Naive thymus-derived CD4-positive, alpha-beta T cell (primary cell): ENCODE data around the gene CIPC. TPM values are rescaled to one million over a fixed set of nuclear protein-coding genes. Genes with fewer than 3 reads are reported as not detected.

Source experiments
- ATAC-seq: fragments of 150-1000 bp; cut with Tn5 transposase; 2 replicates; pipeline ENCODE4 v1.10.0; 2021; ENCODE audit warnings: mild to moderate bottlenecking, moderate library complexity
- CTCF ChIA-PET: fragments of 350-600 bp; sonication (Branson Sonifier 250); formaldehyde crosslinking; loops from one replicate; lab custom pipeline; 2021; ENCODE audit warnings: antibody characterized with exemption; lab: Charles Lee
- POLR2A ChIA-PET: fragments of 350-600 bp; sonication (Branson Sonifier 250); formaldehyde crosslinking; loops from one replicate; lab custom pipeline; 2021; ENCODE audit warnings: antibody characterized with exemption, inconsistent platforms; lab: Charles Lee
- DNase-seq, 9 donors: peaks; one replicate each; pipeline versions ENCODE4 v3.0.0 to v3.0.0-alpha.2; 2020 to 2022; ENCODE audit warnings: mixed read lengths in 1 of 9
- H3K27ac ChIP-seq: one replicate; pipeline ENCODE4 v1.7.0; 2013; ENCODE audit warnings: mild to moderate bottlenecking, low read depth, low read length, moderate library complexity
- H3K27me3 ChIP-seq, 2 donors: one replicate each; pipeline ENCODE4 v1.7.0; 2013; ENCODE audit warnings: low read length in 2 of 2, mild to moderate bottlenecking in 2 of 2, moderate library complexity in 2 of 2; ENCODE audit not compliant: control insufficient read depth in 2 of 2, insufficient read depth in 2 of 2
- H3K36me3 ChIP-seq, 3 experiments: 1 replicate in 2 of 3; 2 replicates in 1 of 3; pipeline ENCODE4 v1.7.0; 2013; ENCODE audit warnings: low read length in 3 of 3, mild to moderate bottlenecking in 3 of 3, moderate library complexity in 1 of 3; ENCODE audit not compliant: insufficient read depth in 3 of 3, control insufficient read depth in 2 of 3
- H3K4me1 ChIP-seq, 2 donors: one replicate each; pipeline ENCODE4 v1.7.0; 2013; ENCODE audit warnings: low read length in 2 of 2, mild to moderate bottlenecking in 2 of 2, moderate library complexity in 1 of 2; ENCODE audit not compliant: control insufficient read depth in 2 of 2, insufficient read depth in 2 of 2
- H3K4me3 ChIP-seq: 2 replicates; pipeline ENCODE4 v1.7.0; 2013; ENCODE audit warnings: mild to moderate bottlenecking, low read length
- H3K9me3 ChIP-seq, 3 experiments: 1 replicate in 2 of 3; 2 replicates in 1 of 3; pipeline ENCODE4 v1.7.0; 2013; ENCODE audit warnings: low read length in 3 of 3; ENCODE audit not compliant: control insufficient read depth in 2 of 3
- H3K27ac Mint-ChIP-seq, 9 donors: one replicate each; pipeline ENCODE4 v1.8.0; 2020 to 2022; ENCODE audit warnings: mixed read lengths in 9 of 9, mild to moderate bottlenecking in 8 of 9, moderate library complexity in 5 of 9, inconsistent platforms in 2 of 9
- H3K27me3 Mint-ChIP-seq, 5 donors: one replicate each; pipeline ENCODE4 v1.8.0; 2021 to 2022; ENCODE audit warnings: mixed read lengths in 5 of 5, mild to moderate bottlenecking in 1 of 5
- H3K36me3 Mint-ChIP-seq, 5 donors: one replicate each; pipeline ENCODE4 v1.8.0; 2020 to 2022; ENCODE audit warnings: mixed read lengths in 5 of 5, mild to moderate bottlenecking in 3 of 5, inconsistent platforms in 1 of 5
- H3K4me1 Mint-ChIP-seq, 7 donors: one replicate each; pipeline ENCODE4 v1.8.0; 2020 to 2022; ENCODE audit warnings: mixed read lengths in 7 of 7, mild to moderate bottlenecking in 3 of 7, inconsistent platforms in 1 of 7
- H3K4me3 Mint-ChIP-seq, 10 donors: one replicate each; pipeline ENCODE4 v1.8.0; 2020 to 2022; ENCODE audit warnings: mild to moderate bottlenecking in 10 of 10, mixed read lengths in 10 of 10, moderate library complexity in 6 of 10, inconsistent platforms in 2 of 10
- H3K9me3 Mint-ChIP-seq, 11 donors: one replicate each; pipeline ENCODE4 v1.8.0; 2020 to 2022; ENCODE audit warnings: mixed read lengths in 11 of 11, mild to moderate bottlenecking in 4 of 11, inconsistent platforms in 1 of 11, moderate library complexity in 1 of 11
- intact Hi-C, 2 donors: fragments of 100-400 bp; cut with micrococcal nuclease; formaldehyde crosslinking; loops; one replicate each; pipeline ENCODE4 v1.15.1; 2023
- polyA plus RNA-seq, 2 donors: library from polyadenylated mRNA; unstranded; fragments of 300-500 nt; fragmentation: Illumina TruSeq; gene quantifications; one replicate each; pipeline ENCODE4 v1.2.3, GENCODE V29; 2021
- total RNA-seq, 6 experiments: library from RNA in 5 of 6; stranded (reverse) in 5 of 6; gene quantifications; 1 replicate in 5 of 6; 2 replicates in 1 of 6; pipeline ENCODE4 v1.2.3 and lab custom pipeline; 2021 to 2026

Gene CIPC
- total and polyA plus RNA-seq, 7 experiments from 2014 or later = 4.3 to 14.2 (median 10.5) TPM

GRCh38 chr14:77082356-77082755 is 15.7 kb upstream of the CIPC start:
- Mint-ChIP-seq H3K4me3 (no peak overlapping the region), H3K27me3 (peaks cover 0 to 9% (median 5%) of the 10 kb centered on the region in 5 donors), H3K36me3 (peaks cover 0 to 8% (median 8%) of the 10 kb centered on the region in 5 donors), H3K9me3 (peaks cover 0 to 10% (median 5%) of the 10 kb centered on the region in 11 donors), H3K27ac (peak overlapping the region in 1 of 9 donors; percentile 63), H3K4me1 (peaks cover 3 to 14% (median 7%) of the 10 kb centered on the region in 7 donors)
- H3K4me3 ChIP-seq = no peak overlapping the region
- ATAC-seq = no peak
- no peaks in the 10 kb centered on the region for H3K36me3 ChIP-seq
- peaks cover 0 to 9% of the 10 kb centered on the region in 2 donors for H3K4me1 ChIP-seq
- intact Hi-C loops = no loop called here
- H3K9me3 ChIP-seq = no peaks in the 10 kb centered on the region
- no peaks in the 10 kb centered on the region for H3K27me3 ChIP-seq
- CTCF ChIA-PET = interaction anchor here (1.4 to 2.8 kb wide), 2 partner anchors 12 to 13 kb away, joined by 3 to 9 read pairs; no protein-coding TSS in a partner anchor
- POLR2A ChIA-PET = no interaction called here
- H3K27ac ChIP-seq = no peak overlapping the region
- no peak for DNase-seq

- Mint-ChIP-seq H3K4me3 (no peak overlapping the region), H3K4me1 (peaks cover 3 to 19% (median 9%) of the 10 kb centered on the region in 7 donors), H3K27me3 (peaks cover 0 to 9% (median 5%) of the 10 kb centered on the region in 5 donors), H3K9me3 (peaks cover 0 to 10% (median 5%) of the 10 kb centered on the region in 11 donors), H3K36me3 (peaks cover 0 to 8% (median 8%) of the 10 kb centered on the region in 5 donors), H3K27ac (no peak overlapping the region)
- CTCF ChIA-PET = interaction anchor here (1.4 to 3.8 kb wide), 3 partner anchors 13 to 14 kb away, joined by 3 to 15 read pairs (median 9); no protein-coding TSS in a partner anchor
- POLR2A ChIA-PET = no interaction called here
- DNase-seq (no peak), ATAC-seq (no peak)
- Histone ChIP-seq H3K27ac (no peak overlapping the region), H3K9me3 (no peaks in the 10 kb centered on the region), H3K4me3 (no peak overlapping the region), H3K4me1 (peaks cover 0 to 9% of the 10 kb centered on the region in 2 donors), H3K27me3 (no peaks in the 10 kb centered on the region), H3K36me3 (no peaks in the 10 kb centered on the region)
- intact Hi-C loops = no loop called here
Observed at GRCh38 chr14:77083082-77083481, 15.0 kb upstream of the CIPC start.

- Mint-ChIP-seq H3K27ac (peak overlapping the region in 3 of 9 donors; percentile 3 to 82 (median 33)), H3K36me3 (peaks cover 0 to 3% (median 3%) of the 10 kb centered on the region in 5 donors)
- no peak for ATAC-seq
Observed at GRCh38 chr14:77084985-77085384, 13.1 kb upstream of the CIPC start.

GRCh38 chr14:77085538-77085937 is 12.5 kb upstream of the CIPC start:
- Mint-ChIP-seq H3K9me3 (peaks cover 0 to 8% (median 0%) of the 10 kb centered on the region in 11 donors), H3K27me3 (peaks cover 0 to 14% (median 5%) of the 10 kb centered on the region in 5 donors), H3K4me3 (no peak overlapping the region), H3K27ac (peak overlapping the region in 3 of 9 donors; percentile 3 to 82 (median 14)), H3K4me1 (peaks cover 3 to 19% (median 12%) of the 10 kb centered on the region in 7 donors), H3K36me3 (no peaks in the 10 kb centered on the region)
- no peak overlapping the region for H3K27ac ChIP-seq
- DNase-seq (no peak), ATAC-seq (no peak)
- no peaks in the 10 kb centered on the region for H3K27me3 ChIP-seq
- H3K4me3 ChIP-seq = no peak overlapping the region
- ChIA-PET CTCF (interaction anchor here (0.6 to 3.8 kb wide), 4 partner anchors 16 to 213 kb away, joined by 4 to 15 read pairs (median 5); no protein-coding TSS in a partner anchor), POLR2A (interaction anchor here (0.8 kb wide), 1 partner anchor 12 kb away, joined by 3 read pairs; no protein-coding TSS in a partner anchor)
- H3K36me3 ChIP-seq = no peaks in the 10 kb centered on the region
- intact Hi-C loops = no loop called here
- H3K9me3 ChIP-seq = no peaks in the 10 kb centered on the region
- peaks cover 0 to 9% of the 10 kb centered on the region in 2 donors for H3K4me1 ChIP-seq

More at GRCh38 chr14:77084985-77085384, 13.1 kb upstream of the CIPC start:
- Mint-ChIP-seq H3K9me3 (peaks cover 0 to 10% (median 2%) of the 10 kb centered on the region in 11 donors), H3K4me1 (peaks cover 3 to 19% (median 12%) of the 10 kb centered on the region in 7 donors), H3K27me3 (peaks cover 0 to 15% (median 5%) of the 10 kb centered on the region in 5 donors), H3K4me3 (no peak overlapping the region)
- Histone ChIP-seq H3K27ac (no peak overlapping the region), H3K27me3 (no peaks in the 10 kb centered on the region), H3K4me3 (no peak overlapping the region), H3K36me3 (no peaks in the 10 kb centered on the region), H3K4me1 (peaks cover 0 to 9% of the 10 kb centered on the region in 2 donors), H3K9me3 (no peaks in the 10 kb centered on the region)
- CTCF ChIA-PET = interaction anchor here (0.6 to 3.8 kb wide), 4 partner anchors 10 to 213 kb away, joined by 4 to 15 read pairs (median 5); no protein-coding TSS in a partner anchor
- intact Hi-C loops = no loop called here
- no peak for DNase-seq
- POLR2A ChIA-PET = no interaction called here

GRCh38 chr14:77086017-77086727 is 11.9 kb upstream of the CIPC start:
- no peaks in the 10 kb centered on the region for H3K36me3 ChIP-seq
- H3K4me1 Mint-ChIP-seq = peaks cover 3 to 19% (median 12%) of the 10 kb centered on the region in 7 donors
- peak overlapping the region in 5 of 9 donors; percentile 53 to 87 (median 69) for H3K27ac Mint-ChIP-seq
- peaks cover 0 to 14% (median 4%) of the 10 kb centered on the region in 11 donors for H3K9me3 Mint-ChIP-seq
- H3K4me3 ChIP-seq = no peak overlapping the region
- intact Hi-C loops = no loop called here
- H3K36me3 Mint-ChIP-seq = peaks cover 0 to 1% (median under 1%) of the 10 kb centered on the region in 5 donors
- H3K4me1 ChIP-seq = peaks cover 0 to 9% of the 10 kb centered on the region in 2 donors
- ChIA-PET CTCF (interaction anchor here (1.0 to 3.8 kb wide), 3 partner anchors 16 to 211 kb away, joined by 3 to 15 read pairs (median 4); no protein-coding TSS in a partner anchor), POLR2A (interaction anchor here (0.8 kb wide), 1 partner anchor 11 kb away, joined by 3 read pairs; no protein-coding TSS in a partner anchor)
- no peak overlapping the region for H3K27ac ChIP-seq
- peaks cover 0 to 18% (median 5%) of the 10 kb centered on the region in 5 donors for H3K27me3 Mint-ChIP-seq
- H3K9me3 ChIP-seq = peaks cover 0 to 4% (median under 1%) of the 10 kb centered on the region in 3 experiments
- no peak overlapping the region for H3K4me3 Mint-ChIP-seq
- ATAC-seq (peak; percentile 94), DNase-seq (peak in 5 of 9 donors; percentile 25 to 62 (median 41))
- H3K27me3 ChIP-seq = no peaks in the 10 kb centered on the region

- DNase-seq (no peak), ATAC-seq (no peak)
- Histone ChIP-seq H3K4me1 (peaks cover 0 to 9% of the 10 kb centered on the region in 2 donors), H3K27me3 (no peaks in the 10 kb centered on the region), H3K9me3 (peaks cover 0 to 10% (median 4%) of the 10 kb centered on the region in 3 experiments), H3K27ac (no peak overlapping the region), H3K36me3 (no peaks in the 10 kb centered on the region), H3K4me3 (no peak overlapping the region)
- ChIA-PET POLR2A (no interaction called here), CTCF (interaction anchor here (1.0 to 3.8 kb wide), 3 partner anchors 17 to 211 kb away, joined by 3 to 15 read pairs (median 4); no protein-coding TSS in a partner anchor)
- intact Hi-C loops = no loop called here
- Mint-ChIP-seq H3K36me3 (peaks cover 0 to 6% (median 5%) of the 10 kb centered on the region in 5 donors), H3K27me3 (peaks cover 0 to 18% (median 5%) of the 10 kb centered on the region in 5 donors), H3K4me3 (no peak overlapping the region), H3K9me3 (peaks cover 0 to 21% (median 8%) of the 10 kb centered on the region in 11 donors), H3K4me1 (peaks cover 3 to 19% (median 12%) of the 10 kb centered on the region in 7 donors), H3K27ac (peak overlapping the region in 1 of 9 donors; percentile 82)
Observed at GRCh38 chr14:77086951-77087350, 11.1 kb upstream of the CIPC start.
